Spleen (tissue), 11 donors: Measurements from ENCODE around the gene DDI1. TPM values are rescaled to one million over a fixed set of nuclear protein-coding genes. Genes with fewer than 3 reads are reported as not detected.

Experiments
- DNase-seq: peaks from one replicate; pipeline ENCODE4 v3.0.0-alpha.2; 2020
- H3K27ac ChIP-seq, 8 donors: fragments of 200-600 bp; sonication (generic) in 7 of 8; 1 replicate in 4 of 8; 2 replicates in 4 of 8; pipeline versions ENCODE4 v1.5.0 to v1.8.0; 2016 to 2021; ENCODE audit warnings: inconsistent platforms in 4 of 8, mild to moderate bottlenecking in 4 of 8, moderate library complexity in 1 of 8
- H3K27me3 ChIP-seq, 7 donors: fragments of 200-600 bp; sonication (generic) in 6 of 7; replicated peaks in 1 of 7; 1 replicate in 4 of 7; 2 replicates in 3 of 7; pipeline versions ENCODE4 v1.5.0 to v1.8.0; 2016 to 2021; ENCODE audit warnings: inconsistent platforms in 3 of 7, mild to moderate bottlenecking in 1 of 7
- H3K36me3 ChIP-seq, 6 donors: fragments of 200-600 bp; sonication (generic) in 5 of 6; 1 replicate in 4 of 6; 2 replicates in 2 of 6; pipeline versions ENCODE4 v1.5.0 to v1.8.0; 2016 to 2021; ENCODE audit warnings: inconsistent platforms in 2 of 6
- H3K4me1 ChIP-seq, 6 donors: fragments of 200-600 bp; sonication (generic) in 5 of 6; 1 replicate in 3 of 6; 2 replicates in 3 of 6; pipeline versions ENCODE4 v1.5.0 to v1.8.0; 2016 to 2021; ENCODE audit warnings: inconsistent platforms in 3 of 6
- H3K4me3 ChIP-seq, 8 donors: fragments of 200-600 bp; sonication (generic) in 7 of 8; 1 replicate in 4 of 8; 2 replicates in 4 of 8; pipeline versions ENCODE4 v1.5.0 to v1.8.0; 2016 to 2021; ENCODE audit warnings: inconsistent platforms in 4 of 8, mild to moderate bottlenecking in 4 of 8, moderate library complexity in 2 of 8
- H3K9me3 ChIP-seq, 8 donors: fragments of 200-600 bp; sonication (generic) in 7 of 8; 1 replicate in 4 of 8; 2 replicates in 4 of 8; pipeline versions ENCODE4 v1.5.0 to v1.8.0; 2016 to 2021; ENCODE audit warnings: inconsistent platforms in 4 of 8
- CTCF ChIP-seq, 11 experiments: fragments of 200-600 bp in 7 of 11; fragments of 450-650 bp in 4 of 11; sonication (generic) in 4 of 11; IDR thresholded peaks in 8 of 11; conservative IDR thresholded peaks in 3 of 11; 1 replicate in 7 of 11; 2 replicates in 4 of 11; pipeline versions ENCODE4 v1.4.0 to v1.8.0; 2016 to 2021; ENCODE audit warnings: antibody characterized with exemption in 11 of 11, inconsistent platforms in 4 of 11, mild to moderate bottlenecking in 1 of 11
- POLR2A ChIP-seq, 3 donors: fragments of 450-650 bp; IDR thresholded peaks; one replicate each; pipeline ENCODE4 v1.5.1; 2017; ENCODE audit warnings: antibody characterized with exemption in 3 of 3, mild to moderate bottlenecking in 1 of 3
- POLR2AphosphoS5 ChIP-seq, 3 donors: sonication (generic); formaldehyde crosslinking; IDR thresholded peaks; one replicate each; pipeline ENCODE4 v1.5.1; 2017; ENCODE audit warnings: antibody characterized with exemption in 3 of 3
- WGBS, 5 donors: extraction: QIAGEN DNeasy Blood & Tissue Kit in 3 of 5; methylation state at CpG; one replicate each; pipeline versions ENCODE4 v1.1.5 to v1.1.7; 2013 to 2018; 5-methylcytosine and 5-hydroxymethylcytosine counted together
- intact Hi-C: fragments of 100-400 bp; cut with DNase I; formaldehyde crosslinking; loops from one replicate; pipeline ENCODE4 v1.15.0; 2023; ENCODE audit warnings: low total_unique reads
- polyA plus RNA-seq, 3 donors: library from polyadenylated mRNA; stranded (reverse); fragments of 200-250 nt; gene quantifications; one replicate each; pipeline ENCODE4 v1.2.1, GENCODE V29; 2013
- total RNA-seq, 7 donors: library from RNA; depleted of rRNA in 3 of 7; stranded (reverse); fragments of >200 nt in 3 of 7; fragmentation: NEBNext Ultra II Directional in 4 of 7; extraction: Animal tissue kit (Norgen Biotek cat#: 25700) in 4 of 7; gene quantifications; one replicate each; pipeline versions ENCODE4 v1.1.0 to v1.2.1, GENCODE V29; 2016 to 2021
- donor health status: healthy with polysubstance abuse.
- donor health status: DM: no; HTN: no; CAD: no; lungs with moderate emphysema.
- donor health status: DM: no; HTN: no; CAD: no.
- donor health status: Bipolar disorder and iron deficiency.
- donor health status: healthy.
- donor health status: DM: no; HTN: no; CAD: no.
- donor health status: DM: yes; HTN: yes; CAD: no.

Gene DDI1
- total and polyA plus RNA-seq, 10 donors = not detected

GRCh38 chr11:104036995-104037394, 555 bp downstream of the DDI1 start:
- H3K9me3 ChIP-seq = peaks cover 0 to 5% (median 0%) of the 10 kb centered on the region in 8 donors
- DNase-seq = no peak
- no peak overlapping the region for H3K27ac ChIP-seq
- H3K4me1 ChIP-seq = no peaks in the 10 kb centered on the region
- TF ChIP-seq CTCF (IDR thresholded peaks at IDR 0.05 in 8 of 11, conservative IDR thresholded peaks at IDR 0.05 in 3 of 11) (no peak), POLR2AphosphoS5 (IDR thresholded peaks at IDR 0.05) (no peak), POLR2A (IDR thresholded peaks at IDR 0.05) (no peak)
- intact Hi-C loops = no loop called here
- WGBS, 5 donors = 94 to 99% (median 97%) methylated on average over 15 to 21 of the region's 21 CpGs
- no peaks in the 10 kb centered on the region for H3K36me3 ChIP-seq
- H3K4me3 ChIP-seq = no peak overlapping the region
- H3K27me3 ChIP-seq = no peaks in the 10 kb centered on the region

GRCh38 chr11:104041792-104042191, 5.4 kb downstream of the DDI1 start:
- TF ChIP-seq POLR2AphosphoS5 (IDR thresholded peaks at IDR 0.05) (no peak), CTCF (IDR thresholded peaks at IDR 0.05 in 8 of 11, conservative IDR thresholded peaks at IDR 0.05 in 3 of 11) (no peak), POLR2A (IDR thresholded peaks at IDR 0.05) (no peak)
- Histone ChIP-seq H3K4me3 (no peak overlapping the region), H3K27ac (no peak overlapping the region), H3K36me3 (no peaks in the 10 kb centered on the region), H3K4me1 (no peaks in the 10 kb centered on the region), H3K27me3 (no peaks in the 10 kb centered on the region), H3K9me3 (peaks cover 0 to 5% (median 0%) of the 10 kb centered on the region in 8 donors)
- intact Hi-C loops = no loop called here
- DNase-seq = no peak
- WGBS, 5 donors = 86 to 96% (median 89%) methylated on average over 2 of the region's 2 CpGs

GRCh38 chr11:104043142-104043541, 6.7 kb downstream of the DDI1 start:
- Histone ChIP-seq H3K36me3 (no peaks in the 10 kb centered on the region), H3K9me3 (no peaks in the 10 kb centered on the region), H3K27ac (no peak overlapping the region), H3K4me3 (no peak overlapping the region), H3K27me3 (no peaks in the 10 kb centered on the region), H3K4me1 (no peaks in the 10 kb centered on the region)
- intact Hi-C loops = no loop called here
- WGBS, 5 donors = 81 to 90% (median 87%) methylated on average over 4 of the region's 4 CpGs
- DNase-seq = no peak
- no peak for TF ChIP-seq POLR2A (IDR thresholded peaks at IDR 0.05)
- no peak for TF ChIP-seq CTCF (IDR thresholded peaks at IDR 0.05 in 8 of 11, conservative IDR thresholded peaks at IDR 0.05 in 3 of 11)
- no peak for TF ChIP-seq POLR2AphosphoS5 (IDR thresholded peaks at IDR 0.05)

- H3K9me3 ChIP-seq = no peaks in the 10 kb centered on the region
- H3K4me1 ChIP-seq = no peaks in the 10 kb centered on the region
- intact Hi-C loops = no loop called here
- 88 to 93% (median 90%) methylated on average over 6 of the region's 6 CpGs for WGBS, 5 donors
- no peak for DNase-seq
- no peak for TF ChIP-seq POLR2AphosphoS5 (IDR thresholded peaks at IDR 0.05)
- no peak for TF ChIP-seq CTCF (IDR thresholded peaks at IDR 0.05 in 8 of 11, conservative IDR thresholded peaks at IDR 0.05 in 3 of 11)
- TF ChIP-seq POLR2A (IDR thresholded peaks at IDR 0.05) = no peak
- no peak overlapping the region for H3K4me3 ChIP-seq
- no peaks in the 10 kb centered on the region for H3K36me3 ChIP-seq
- no peaks in the 10 kb centered on the region for H3K27me3 ChIP-seq
- no peak overlapping the region for H3K27ac ChIP-seq
Observed at GRCh38 chr11:104043678-104044239, 7.3 kb downstream of the DDI1 start.
